A549 (cell line): ENCODE data around the gene GLRX3. TPM values are rescaled to one million over a fixed set of nuclear protein-coding genes. Genes with fewer than 3 reads are reported as not detected.
A peak's percentile ranks its signal among the peaks of the same experiment; 100 is the strongest.

Experiments
- ATAC-seq, 2 experiments: fragments of 200-7000 bp in 1 of 2; fragments of >200 bp in 1 of 2; cut with Nextera tagmentation in 1 of 2; cut with Tn5 transposase in 1 of 2; 3 replicates each; pipeline versions ENCODE4 v1.8.0 to v1.9.1; 2018 to 2020; ENCODE audit warnings: mild to moderate bottlenecking in 1 of 2, moderate library complexity in 1 of 2
- CTCF ChIA-PET: fragments of 300-600 bp; sonication (Branson Sonifier 250); formaldehyde crosslinking; extraction: SDS; loops from one replicate; lab custom pipeline; 2021; ENCODE audit warnings: antibody characterized with exemption, inconsistent platforms; lab: Yijun Ruan, JAX
- POLR2A ChIA-PET: fragments of 350-600 bp; formaldehyde crosslinking; extraction: SDS; loops from one replicate; lab custom pipeline; 2021; ENCODE audit warnings: antibody characterized with exemption, inconsistent platforms; lab: Yijun Ruan, JAX
- DNase-seq, 2 experiments: peaks; one replicate each; pipeline versions ENCODE4 v3.0.0 to v3.0.0-alpha.2; 2011 to 2016; ENCODE audit warnings: low read depth in 1 of 2, low spot score in 1 of 2
- FAIRE-seq: peaks from 2 replicates; lab custom pipeline; 2011; peaks lifted over from hg19 to GRCh38; lab: Jason Lieb, UNC
- H3K27ac ChIP-seq, 2 experiments: fragments of >200 bp; sonication (Bioruptor Twin); formaldehyde crosslinking; 3 replicates each; pipeline ENCODE4 v1.5.1; 2016 to 2017
- H3K4me1 ChIP-seq: fragments of >200 bp; sonication (Bioruptor Twin); formaldehyde crosslinking; 3 replicates; pipeline ENCODE4 v1.6.1; 2016
- H3K4me2 ChIP-seq: fragments of >200 bp; sonication (Bioruptor Twin); formaldehyde crosslinking; 3 replicates; pipeline ENCODE4 v1.6.1; 2016
- H3K4me3 ChIP-seq: fragments of >200 bp; sonication (Bioruptor Twin); formaldehyde crosslinking; 3 replicates; pipeline ENCODE4 v1.5.1; 2016
- H3K9me3 ChIP-seq: fragments of >200 bp; sonication (Bioruptor Twin); formaldehyde crosslinking; 3 replicates; pipeline ENCODE4 v1.6.1; 2016
- CHD4 ChIP-seq: fragments of 200-600 bp; sonication (generic); IDR thresholded peaks from 2 replicates; pipeline ENCODE4 v1.6.1; 2016; ENCODE audit warnings: antibody characterized with exemption, mild to moderate bottlenecking, borderline replicate concordance
- EP300 ChIP-seq, 2 experiments: fragments of >200 bp; sonication (Bioruptor Twin); formaldehyde crosslinking; IDR thresholded peaks; 2 replicates in 1 of 2; 3 replicates in 1 of 2; pipeline ENCODE4 v1.6.1; 2016 to 2017
- MAZ ChIP-seq: fragments of 150-350 bp; IDR thresholded peaks from 2 replicates; pipeline ENCODE4 v1.6.1; 2014; ENCODE audit warnings: antibody characterized with exemption, low read depth, low read length, borderline replicate concordance
- NFE2L2 ChIP-seq: fragments of 150-350 bp; conservative IDR thresholded peaks from 2 replicates; pipeline ENCODE4 v1.6.1; 2014; ENCODE audit warnings: low read length
- NPAS2 ChIP-seq: fragments of 250-450 bp; sonication (Bioruptor Pico); IDR thresholded peaks from 2 replicates; pipeline ENCODE4 v1.8.0; 2022; ENCODE audit warnings: mild to moderate bottlenecking, moderate library complexity, borderline replicate concordance
- NR3C1 ChIP-seq: fragments of >200 bp; sonication (Bioruptor Twin); formaldehyde crosslinking; IDR thresholded peaks from 3 replicates; pipeline ENCODE4 v1.6.1; 2017
- POLR2A ChIP-seq: IDR thresholded peaks from 2 replicates; pipeline ENCODE4 v1.6.1; 2012; ENCODE audit warnings: mild to moderate bottlenecking, low read length
- RAD21 ChIP-seq, 2 experiments: fragments of >200 bp in 1 of 2; sonication (Bioruptor Twin) in 1 of 2; formaldehyde crosslinking in 1 of 2; IDR thresholded peaks in 1 of 2; conservative IDR thresholded peaks in 1 of 2; 2 replicates in 1 of 2; 3 replicates in 1 of 2; pipeline ENCODE4 v1.6.1; 2012 to 2018; ENCODE audit warnings: inconsistent platforms in 1 of 2
- SREBF2 ChIP-seq: fragments of 450-650 bp; IDR thresholded peaks from 2 replicates; pipeline ENCODE4 v1.6.1; 2014; ENCODE audit warnings: mild to moderate bottlenecking, moderate library complexity
- TFCP2L1 ChIP-seq: fragments of 250-450 bp; sonication (Bioruptor Pico); IDR thresholded peaks from 2 replicates; pipeline ENCODE4 v1.5.0; 2021; ENCODE audit warnings: mild to moderate bottlenecking
- TP53 ChIP-seq: fragments of 250-450 bp; sonication (Bioruptor Pico); IDR thresholded peaks from 2 replicates; pipeline ENCODE4 v1.5.0; 2021; ENCODE audit warnings: mild to moderate bottlenecking, moderate library complexity
- ZC3H11A ChIP-seq: fragments of 450-650 bp; IDR thresholded peaks from 2 replicates; pipeline ENCODE4 v1.6.1; 2014; ENCODE audit warnings: antibody characterized with exemption, mild to moderate bottlenecking
- WGBS: methylation state at CpG from one replicate; pipeline ENCODE4 v1.1.6; 2017; ENCODE audit errors: missing lambda C conversion rate; 5-methylcytosine and 5-hydroxymethylcytosine counted together
- polyA plus RNA-seq, 4 experiments: library from polyadenylated mRNA; depleted of rRNA in 3 of 4; stranded (reverse); fragments of >200 nt; fragmentation: RNase III in 1 of 4; extraction: RNeasy Plus Mini Kit Qiagen cat#74134 plus additional on column Dnase treatment in 1 of 4; gene quantifications; 2 replicates in 3 of 4; 3 replicates in 1 of 4; pipeline ENCODE4 v1.2.3, GENCODE V29; 2011 to 2017
- TF ChIP-seq, protein P1 (sequence below): IDR thresholded peaks from 2 replicates; pipeline ENCODE4 v1.6.1; 2012
- TF ChIP-seq, protein P2 (sequence below): fragments of 250-450 bp; sonication (Bioruptor Pico); IDR thresholded peaks from 2 replicates; pipeline ENCODE4 v1.5.0; 2020; ENCODE audit warnings: low read depth, mild to moderate bottlenecking, moderate library complexity
- TF ChIP-seq, protein P3 (sequence below): fragments of 250-450 bp; sonication (Bioruptor Pico); IDR thresholded peaks from 2 replicates; pipeline ENCODE4 v1.5.0; 2021; ENCODE audit warnings: mild to moderate bottlenecking, moderate library complexity, borderline replicate concordance
- TF ChIP-seq, protein P4 (sequence below): IDR thresholded peaks from 2 replicates; pipeline ENCODE4 v1.6.1; 2012

GLRX3 gene
- polyA plus RNA-seq, 2 of the 4 experiments (the other 2 are of a cell fraction), result 153 to 219 TPM

DNA sequence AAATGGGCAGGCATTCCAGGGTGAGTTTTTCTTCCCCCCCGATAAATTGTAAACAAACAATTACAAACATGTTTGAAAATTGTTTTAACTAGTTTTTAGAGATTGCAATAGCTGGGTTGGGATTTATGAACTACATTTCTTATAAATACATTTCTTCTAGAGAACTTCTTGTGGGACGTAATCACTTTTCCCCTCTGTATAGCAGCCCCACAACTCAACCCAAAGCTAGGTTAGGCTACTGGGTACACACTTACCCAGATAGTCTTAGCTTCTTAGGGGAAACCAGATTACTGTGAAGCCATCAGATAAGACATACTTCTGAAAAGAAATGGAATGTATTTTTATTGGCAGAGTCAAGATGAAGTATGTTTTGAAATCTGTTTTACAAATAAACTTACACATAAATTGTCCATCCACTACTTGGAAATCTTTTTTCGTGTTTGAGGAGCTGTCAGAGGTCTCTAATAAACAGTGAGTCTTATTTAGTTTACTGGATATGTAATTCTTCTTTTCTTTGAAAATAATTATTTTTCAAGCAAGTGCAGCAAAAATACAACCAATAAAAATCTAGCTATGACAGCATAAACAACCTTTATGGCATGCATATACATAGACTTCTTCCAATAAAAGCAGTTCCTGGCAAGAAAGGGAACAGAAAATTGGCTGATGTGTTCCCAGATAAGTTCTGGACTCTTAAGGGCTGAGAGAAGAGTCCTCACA lies 8.0 kb upstream of the GLRX3 start (continued):
- TF ChIP-seq TFCP2L1 (CRISPR knock-in tag), result no peak
- TF ChIP-seq MAZ, result no peak
- TF ChIP-seq NPAS2 (CRISPR knock-in tag), result no peak
- TF ChIP-seq, protein P1, sequence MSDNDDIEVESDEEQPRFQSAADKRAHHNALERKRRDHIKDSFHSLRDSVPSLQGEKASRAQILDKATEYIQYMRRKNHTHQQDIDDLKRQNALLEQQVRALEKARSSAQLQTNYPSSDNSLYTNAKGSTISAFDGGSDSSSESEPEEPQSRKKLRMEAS, result no peak
- no peak for TF ChIP-seq POLR2A
- TF ChIP-seq, protein P2, sequence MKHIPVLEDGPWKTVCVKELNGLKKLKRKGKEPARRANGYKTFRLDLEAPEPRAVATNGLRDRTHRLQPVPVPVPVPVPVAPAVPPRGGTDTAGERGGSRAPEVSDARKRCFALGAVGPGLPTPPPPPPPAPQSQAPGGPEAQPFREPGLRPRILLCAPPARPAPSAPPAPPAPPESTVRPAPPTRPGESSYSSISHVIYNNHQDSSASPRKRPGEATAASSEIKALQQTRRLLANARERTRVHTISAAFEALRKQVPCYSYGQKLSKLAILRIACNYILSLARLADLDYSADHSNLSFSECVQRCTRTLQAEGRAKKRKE (CRISPR knock-in tag), result no peak
- TF ChIP-seq ZC3H11A, result no peak

DNA sequence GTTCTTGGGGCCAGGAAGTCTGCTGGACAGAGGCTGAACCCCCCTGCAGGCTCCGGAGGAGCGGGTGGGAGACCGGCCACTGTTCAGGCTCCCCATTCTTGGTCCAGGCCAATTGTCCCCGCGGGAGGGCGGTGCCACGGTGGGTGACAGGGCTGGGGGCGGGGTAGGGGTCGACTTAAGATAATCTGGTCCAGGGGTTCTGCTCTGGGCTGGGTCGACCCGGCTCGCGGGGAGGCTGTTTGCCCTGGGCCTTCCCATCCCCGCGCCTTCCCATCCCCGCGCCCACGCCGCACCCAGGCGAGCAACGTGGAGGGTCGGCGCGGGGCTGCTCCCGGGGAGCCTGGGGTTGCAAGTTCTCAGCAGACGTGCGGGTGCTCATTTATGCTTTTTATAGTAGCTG lies 7.3 kb upstream of the GLRX3 start:
- TF ChIP-seq NFE2L2 (no peak), TP53 (no peak)
- no peak for DNase-seq
- no peak for ATAC-seq
- H3K27ac ChIP-seq, result no peak overlapping the region
- H3K4me1 ChIP-seq, result 0 out of 3 replicates have a peak, but pooled peaks cover 3% of the 10 kb centered on the region
- ChIA-PET POLR2A (interaction anchor here (3.8 kb wide), 1 partner anchor 18 kb away, joined by 29 read pairs; the partner anchor contains the start of gene C10orf143), CTCF (interaction anchor here (1.1 to 3.5 kb wide), 4 partner anchors 9 to 26 kb away, joined by 4 to 36 read pairs (median 18); partner anchors contain the start of gene C10orf143)
- 39% methylated on average over 6 of the region's 27 CpGs for WGBS
- no peaks in the 10 kb centered on the region for H3K9me3 ChIP-seq
- H3K4me2 ChIP-seq, result no peak overlapping the region
- H3K4me3 ChIP-seq, result no peak overlapping the region
- FAIRE-seq, result no peak

DNA sequence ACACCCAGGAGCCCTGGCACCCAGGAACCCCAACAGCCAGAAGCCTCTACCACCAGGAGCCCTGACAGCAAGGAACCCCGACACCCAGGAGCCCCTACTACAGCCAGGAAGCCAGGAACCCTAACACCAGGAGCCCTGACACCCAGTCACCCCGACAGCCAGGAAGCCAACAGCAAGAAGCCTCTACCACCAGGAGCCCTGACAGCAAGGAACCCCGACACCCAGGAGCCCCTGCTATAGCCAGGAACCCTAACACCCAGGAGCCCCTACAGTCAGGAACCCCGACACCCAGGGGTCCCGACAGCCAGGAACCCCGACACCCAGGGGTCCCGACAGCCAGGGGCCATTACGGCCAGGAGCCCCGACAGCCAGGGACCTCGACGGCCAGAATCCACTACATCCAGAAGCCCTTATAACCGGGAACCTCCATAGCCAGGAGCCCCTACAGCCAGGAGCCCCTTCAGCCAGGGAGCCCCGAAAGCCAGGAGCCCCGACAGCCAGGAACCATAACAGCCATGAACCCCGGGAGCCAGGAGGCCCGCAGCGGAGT lies 440 bp upstream of the GLRX3 start:
- H3K27ac ChIP-seq, result peak overlapping the region; percentile 96 to 98
- peak; percentile 37 to 58 for ATAC-seq

More for the DNA sequence above, 440 bp upstream of the GLRX3 start:
- ChIA-PET POLR2A (interaction anchor here (1.0 to 5.7 kb wide), 2 partner anchors 8 to 25 kb away, joined by 4 to 188 read pairs; partner anchors contain the start of gene C10orf143), CTCF (interaction anchor here (0.6 to 3.6 kb wide), 2 partner anchors 25 to 1733 kb away, joined by 4 to 20 read pairs; partner anchors contain the start of gene C10orf143)
- Histone ChIP-seq H3K4me1 (peaks cover 29% of the 10 kb centered on the region), H3K4me3 (peak overlapping the region; percentile 98), H3K4me2 (peak overlapping the region; percentile 98), H3K9me3 (no peaks in the 10 kb centered on the region)
- TF ChIP-seq, protein P3, sequence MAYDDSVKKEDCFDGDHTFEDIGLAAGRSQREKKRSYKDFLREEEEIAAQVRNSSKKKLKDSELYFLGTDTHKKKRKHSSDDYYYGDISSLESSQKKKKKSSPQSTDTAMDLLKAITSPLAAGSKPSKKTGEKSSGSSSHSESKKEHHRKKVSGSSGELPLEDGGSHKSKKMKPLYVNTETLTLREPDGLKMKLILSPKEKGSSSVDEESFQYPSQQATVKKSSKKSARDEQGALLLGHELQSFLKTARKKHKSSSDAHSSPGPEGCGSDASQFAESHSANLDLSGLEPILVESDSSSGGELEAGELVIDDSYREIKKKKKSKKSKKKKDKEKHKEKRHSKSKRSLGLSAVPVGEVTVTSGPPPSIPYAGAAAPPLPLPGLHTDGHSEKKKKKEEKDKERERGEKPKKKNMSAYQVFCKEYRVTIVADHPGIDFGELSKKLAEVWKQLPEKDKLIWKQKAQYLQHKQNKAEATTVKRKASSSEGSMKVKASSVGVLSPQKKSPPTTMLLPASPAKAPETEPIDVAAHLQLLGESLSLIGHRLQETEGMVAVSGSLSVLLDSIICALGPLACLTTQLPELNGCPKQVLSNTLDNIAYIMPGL, result no peak
- TF ChIP-seq CHD4 (no peak), RAD21 (conservative IDR thresholded peaks at IDR 0.05 in 1 of 2, IDR thresholded peaks at IDR 0.05 in 1 of 2) (no peak), ZC3H11A (no peak), SREBF2 (no peak), NR3C1 (no peak), EP300 (IDR thresholded peaks at IDR 0.05) (no peak), NFE2L2 (no peak)
- TF ChIP-seq, protein P2 (CRISPR knock-in tag), result no peak
- TF ChIP-seq, protein P4, sequence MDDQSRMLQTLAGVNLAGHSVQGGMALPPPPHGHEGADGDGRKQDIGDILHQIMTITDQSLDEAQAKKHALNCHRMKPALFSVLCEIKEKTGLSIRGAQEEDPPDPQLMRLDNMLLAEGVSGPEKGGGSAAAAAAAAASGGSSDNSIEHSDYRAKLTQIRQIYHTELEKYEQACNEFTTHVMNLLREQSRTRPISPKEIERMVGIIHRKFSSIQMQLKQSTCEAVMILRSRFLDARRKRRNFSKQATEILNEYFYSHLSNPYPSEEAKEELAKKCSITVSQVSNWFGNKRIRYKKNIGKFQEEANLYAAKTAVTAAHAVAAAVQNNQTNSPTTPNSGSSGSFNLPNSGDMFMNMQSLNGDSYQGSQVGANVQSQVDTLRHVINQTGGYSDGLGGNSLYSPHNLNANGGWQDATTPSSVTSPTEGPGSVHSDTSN, result no peak
- FAIRE-seq (no peak), DNase-seq (peak in 1 of 2 experiments; percentile 36)
- WGBS, result 93% methylated on average over 3 of the region's 17 CpGs
